Left lung (tissue), 10 donors: ENCODE results near the gene DLEC1. TPM values are rescaled to one million over a fixed set of nuclear protein-coding genes. Genes with fewer than 3 reads are reported as not detected.
A peak's percentile ranks its signal among the peaks of the same experiment; 100 is the strongest.

Experiments used
- ATAC-seq: fragments of 200-7000 bp; cut with Tn5 transposase; one replicate; pipeline ENCODE4 v1.9.1; 2020; ENCODE audit warnings: moderate library complexity
- DNase-seq, 4 donors: peaks; one replicate each; pipeline ENCODE4 v3.0.0-alpha.2; 2013 to 2020
- H3K27ac ChIP-seq, 2 donors: fragments of 200-600 bp; sonication (generic) in 1 of 2; one replicate each; pipeline versions ENCODE4 v1.5.0 to v1.8.0; 2020 to 2021
- H3K27me3 ChIP-seq, 2 donors: fragments of 200-600 bp; sonication (generic) in 1 of 2; one replicate each; pipeline versions ENCODE4 v1.5.0 to v1.8.0; 2020 to 2021
- H3K36me3 ChIP-seq, 2 donors: fragments of 200-600 bp; sonication (generic) in 1 of 2; one replicate each; pipeline versions ENCODE4 v1.5.0 to v1.8.0; 2020 to 2021
- H3K4me1 ChIP-seq, 2 donors: fragments of 200-600 bp; one replicate each; pipeline ENCODE4 v1.8.0; 2021
- H3K4me3 ChIP-seq, 2 donors: fragments of 200-600 bp; sonication (generic) in 1 of 2; one replicate each; pipeline versions ENCODE4 v1.5.0 to v1.8.0; 2020 to 2021; ENCODE audit warnings: mild to moderate bottlenecking in 1 of 2
- H3K9me3 ChIP-seq, 2 donors: fragments of 200-600 bp; sonication (generic) in 1 of 2; one replicate each; pipeline versions ENCODE4 v1.5.0 to v1.8.0; 2020 to 2021
- intact Hi-C, 2 donors: fragments of 100-400 bp; cut with DNase I; formaldehyde crosslinking; loops; one replicate each; pipeline versions ENCODE4 v1.11.2 to v1.14.2; 2022
- polyA plus RNA-seq, 6 donors: library from polyadenylated mRNA; unstranded; fragments of 120-200 nt; gene quantifications; one replicate each; pipeline ENCODE4 v1.2.1, GENCODE V29; 2013; ENCODE audit not compliant: insufficient read length in 6 of 6
- total RNA-seq, 2 donors: library from RNA; stranded (reverse); fragmentation: NEBNext Ultra II Directional; extraction: Animal tissue kit (Norgen Biotek cat#: 25700); gene quantifications; one replicate each; pipeline ENCODE4 v1.2.1, GENCODE V29; 2021
- TF ChIP-seq, protein P1 (sequence below), 2 donors: fragments of 200-600 bp; sonication (generic) in 1 of 2; IDR thresholded peaks; one replicate each; pipeline versions ENCODE4 v1.5.0 to v1.8.0; 2021; ENCODE audit warnings: antibody characterized with exemption in 2 of 2
- donor health status: DM: no; HTN: yes; CAD: no.
- donor health status: DM: no; HTN: no; CAD: no.

DLEC1 gene
- total and polyA plus RNA-seq, 8 donors: 2.8 to 10.5 (median 6.1) TPM

DNA sequence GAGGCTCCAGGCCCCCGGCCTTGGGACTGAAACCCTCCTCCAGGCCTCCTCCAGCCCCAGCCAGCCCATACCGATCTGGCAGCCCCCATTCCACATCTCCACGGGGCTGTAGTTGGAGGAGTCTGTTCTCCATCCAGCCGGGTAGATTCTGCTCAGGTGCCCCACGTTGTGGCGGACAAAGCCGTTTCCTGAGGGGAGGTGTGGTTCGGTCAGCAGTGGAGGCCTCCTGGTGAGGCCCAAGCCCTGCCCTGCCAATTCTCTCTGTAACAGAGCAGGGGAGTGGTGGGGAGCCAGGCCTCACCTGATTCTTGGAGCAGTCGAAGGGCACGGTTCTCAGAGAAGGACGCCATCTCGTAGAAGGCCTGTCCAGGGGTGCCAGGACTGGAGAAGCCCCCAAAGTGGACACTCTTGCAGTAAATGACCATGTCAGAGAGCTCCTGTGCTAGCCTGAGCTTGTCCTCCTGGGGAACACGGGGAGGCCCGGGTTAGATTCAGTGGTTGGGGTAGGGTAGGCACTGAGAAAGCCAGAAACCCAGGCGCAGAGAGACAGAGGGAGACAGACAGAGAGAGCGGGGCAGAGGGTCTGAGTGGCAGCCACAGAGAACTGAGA lies 29.9 kb upstream of the DLEC1 start:
- peak in 1 of 4 donors; percentile 43 for DNase-seq
- no peak overlapping the region for H3K4me3 ChIP-seq
- TF ChIP-seq, protein P1, sequence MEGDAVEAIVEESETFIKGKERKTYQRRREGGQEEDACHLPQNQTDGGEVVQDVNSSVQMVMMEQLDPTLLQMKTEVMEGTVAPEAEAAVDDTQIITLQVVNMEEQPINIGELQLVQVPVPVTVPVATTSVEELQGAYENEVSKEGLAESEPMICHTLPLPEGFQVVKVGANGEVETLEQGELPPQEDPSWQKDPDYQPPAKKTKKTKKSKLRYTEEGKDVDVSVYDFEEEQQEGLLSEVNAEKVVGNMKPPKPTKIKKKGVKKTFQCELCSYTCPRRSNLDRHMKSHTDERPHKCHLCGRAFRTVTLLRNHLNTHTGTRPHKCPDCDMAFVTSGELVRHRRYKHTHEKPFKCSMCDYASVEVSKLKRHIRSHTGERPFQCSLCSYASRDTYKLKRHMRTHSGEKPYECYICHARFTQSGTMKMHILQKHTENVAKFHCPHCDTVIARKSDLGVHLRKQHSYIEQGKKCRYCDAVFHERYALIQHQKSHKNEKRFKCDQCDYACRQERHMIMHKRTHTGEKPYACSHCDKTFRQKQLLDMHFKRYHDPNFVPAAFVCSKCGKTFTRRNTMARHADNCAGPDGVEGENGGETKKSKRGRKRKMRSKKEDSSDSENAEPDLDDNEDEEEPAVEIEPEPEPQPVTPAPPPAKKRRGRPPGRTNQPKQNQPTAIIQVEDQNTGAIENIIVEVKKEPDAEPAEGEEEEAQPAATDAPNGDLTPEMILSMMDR (IDR thresholded peaks at IDR 0.05): no peak
- peaks cover 0 to 67% of the 10 kb centered on the region in 2 donors for H3K36me3 ChIP-seq
- no peak overlapping the region for H3K27ac ChIP-seq
- peaks cover 5 to 10% of the 10 kb centered on the region in 2 donors for H3K4me1 ChIP-seq
- intact Hi-C loops: no loop called here
- no peaks in the 10 kb centered on the region for H3K9me3 ChIP-seq
- no peaks in the 10 kb centered on the region for H3K27me3 ChIP-seq
- no peak for ATAC-seq

DNA sequence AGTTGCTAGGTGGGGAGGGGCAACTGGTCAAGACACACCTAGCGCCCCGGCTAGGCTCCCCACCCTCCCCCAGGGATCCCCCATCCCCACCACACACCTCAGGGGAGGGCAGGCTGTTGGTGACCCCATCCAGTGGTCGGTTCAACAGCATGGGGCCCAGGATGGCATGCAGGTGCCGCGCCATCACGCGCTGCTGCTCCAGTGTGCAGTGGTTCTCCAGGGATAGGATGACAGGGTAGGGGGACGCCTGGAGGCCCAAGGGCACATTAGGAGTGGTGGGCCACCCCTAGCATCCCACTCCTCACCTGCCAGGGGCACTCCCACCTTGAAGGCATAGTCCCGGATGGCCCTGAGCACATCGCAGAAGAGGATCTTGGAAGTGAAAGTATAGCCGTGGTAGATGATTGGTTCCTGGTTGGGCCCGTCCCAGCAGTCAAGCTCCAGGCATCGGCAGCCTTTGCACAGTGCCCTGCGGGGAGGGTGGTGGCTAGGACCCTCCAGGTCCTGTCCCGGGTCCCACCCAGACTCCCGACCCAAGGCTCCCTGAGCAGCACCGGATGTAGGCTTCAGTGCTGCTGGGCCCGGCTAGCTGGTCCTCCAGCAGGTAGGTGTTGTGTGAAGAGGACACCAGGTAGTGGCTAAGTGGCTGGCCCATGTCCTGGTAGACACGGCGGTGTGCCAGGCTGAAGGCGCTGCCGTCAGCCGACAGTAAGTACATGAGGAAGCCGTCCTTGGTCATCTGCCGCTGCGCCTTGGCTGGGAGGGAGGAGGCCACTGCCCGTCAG lies 29.0 kb upstream of the DLEC1 start:
- H3K27ac ChIP-seq: no peak overlapping the region
- no peaks in the 10 kb centered on the region for H3K9me3 ChIP-seq
- H3K36me3 ChIP-seq: peaks cover 0 to 75% of the 10 kb centered on the region in 2 donors
- intact Hi-C loops: no loop called here
- no peak overlapping the region for H3K4me3 ChIP-seq
- H3K4me1 ChIP-seq: peaks cover 0 to 1% of the 10 kb centered on the region in 2 donors
- no peaks in the 10 kb centered on the region for H3K27me3 ChIP-seq
- no peak for ATAC-seq
- peak in 1 of 4 donors; percentile 67 for DNase-seq
- TF ChIP-seq, protein P1 (IDR thresholded peaks at IDR 0.05): no peak

DNA sequence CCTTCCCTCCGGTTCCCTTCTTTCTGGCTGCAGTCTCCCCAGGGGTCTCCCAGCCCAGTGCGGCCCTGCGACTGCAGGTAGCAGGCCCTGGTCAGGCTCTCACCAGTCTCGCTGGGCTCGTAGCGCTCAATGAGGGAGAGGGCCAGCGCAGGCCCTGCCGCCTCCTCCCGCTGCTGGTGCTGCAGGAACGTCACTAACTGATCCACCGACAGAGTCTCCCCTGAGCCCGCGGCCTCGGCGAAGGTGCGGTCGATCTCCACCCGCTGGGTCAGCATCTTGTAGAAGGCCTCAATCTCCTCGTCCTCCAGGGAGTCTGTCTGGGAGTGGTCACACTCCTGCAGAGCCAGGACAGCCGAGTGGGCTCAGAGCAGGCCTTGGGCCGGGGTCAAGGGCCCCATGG lies 27.9 kb upstream of the DLEC1 start:
- no peaks in the 10 kb centered on the region for H3K4me1 ChIP-seq
- no peak overlapping the region for H3K4me3 ChIP-seq
- peaks cover 0 to 75% of the 10 kb centered on the region in 2 donors for H3K36me3 ChIP-seq
- no peaks in the 10 kb centered on the region for H3K27me3 ChIP-seq
- peaks cover 0 to 1% of the 10 kb centered on the region in 2 donors for H3K9me3 ChIP-seq
- TF ChIP-seq, protein P1 (IDR thresholded peaks at IDR 0.05): no peak
- intact Hi-C loops: no loop called here
- DNase-seq (peak in 1 of 4 donors; percentile 76), ATAC-seq (no peak)
- H3K27ac ChIP-seq: no peak overlapping the region

DNA sequence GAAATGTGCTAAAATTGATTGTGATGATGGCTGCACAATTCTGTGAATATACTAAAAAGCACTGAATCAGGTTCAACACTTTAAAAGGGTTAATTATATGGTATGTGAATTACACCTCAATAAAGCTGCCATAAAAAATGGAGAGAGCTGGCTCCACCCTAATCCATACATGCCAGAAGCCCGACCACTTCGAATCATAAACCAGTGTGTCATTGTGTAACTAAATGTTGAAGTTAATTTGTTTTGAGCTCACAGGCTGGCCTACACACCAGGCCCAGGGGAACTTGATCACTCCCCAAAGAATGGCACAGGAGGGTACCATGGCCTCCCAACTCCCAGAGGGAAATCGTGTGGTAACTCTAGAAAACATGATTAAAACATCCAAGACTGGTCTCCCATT lies 23.5 kb upstream of the DLEC1 start:
- peaks cover 0 to 73% of the 10 kb centered on the region in 2 donors for H3K36me3 ChIP-seq

DNA sequence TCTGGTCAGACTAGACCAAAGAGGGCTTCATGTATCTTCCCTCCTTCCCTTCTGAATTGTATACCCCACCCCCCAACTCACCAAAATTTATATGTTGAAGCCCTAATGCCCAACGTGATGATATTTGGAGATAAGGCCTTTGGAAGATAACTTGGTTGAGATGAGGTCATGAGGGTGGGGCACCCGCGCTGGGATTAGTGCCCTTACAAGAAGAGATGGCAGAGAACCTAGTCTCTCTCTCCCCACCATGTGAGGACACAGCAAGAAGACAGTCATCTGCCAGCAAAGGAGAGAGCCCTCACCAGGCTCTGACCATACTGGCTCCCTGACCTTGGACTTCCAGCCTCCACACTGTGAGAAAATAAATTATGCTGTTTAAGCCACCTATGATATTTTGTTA lies 23.0 kb upstream of the DLEC1 start:
- H3K4me1 ChIP-seq: no peaks in the 10 kb centered on the region
- DNase-seq (no peak), ATAC-seq (no peak)
- H3K36me3 ChIP-seq: peaks cover 0 to 68% of the 10 kb centered on the region in 2 donors
- no peaks in the 10 kb centered on the region for H3K27me3 ChIP-seq
- TF ChIP-seq, protein P1 (IDR thresholded peaks at IDR 0.05): no peak
- H3K9me3 ChIP-seq: peaks cover 0 to 6% of the 10 kb centered on the region in 2 donors
- intact Hi-C loops: no loop called here
- no peak overlapping the region for H3K27ac ChIP-seq
- H3K4me3 ChIP-seq: no peak overlapping the region

More for the DNA sequence above, 23.5 kb upstream of the DLEC1 start:
- ATAC-seq (no peak), DNase-seq (no peak)
- H3K4me1 ChIP-seq: no peaks in the 10 kb centered on the region
- peaks cover 0 to 6% of the 10 kb centered on the region in 2 donors for H3K9me3 ChIP-seq
- no peak overlapping the region for H3K27ac ChIP-seq
- no peaks in the 10 kb centered on the region for H3K27me3 ChIP-seq
- no peak overlapping the region for H3K4me3 ChIP-seq
- intact Hi-C loops: no loop called here
- TF ChIP-seq, protein P1 (IDR thresholded peaks at IDR 0.05): no peak
